22Rv1 (cell line): ENCODE measurements around the gene PCDH12.

Source experiments
- CTCF ChIP-seq: fragments of 450-650 bp; IDR thresholded peaks from 2 replicates; pipeline ENCODE4 v1.5.1; 2017; ENCODE audit warnings: mild to moderate bottlenecking
- ZFX ChIP-seq: fragments of 450-650 bp; IDR thresholded peaks from 2 replicates; pipeline ENCODE4 v1.6.1; 2017; ENCODE audit warnings: antibody characterized with exemption, borderline replicate concordance

DNA sequence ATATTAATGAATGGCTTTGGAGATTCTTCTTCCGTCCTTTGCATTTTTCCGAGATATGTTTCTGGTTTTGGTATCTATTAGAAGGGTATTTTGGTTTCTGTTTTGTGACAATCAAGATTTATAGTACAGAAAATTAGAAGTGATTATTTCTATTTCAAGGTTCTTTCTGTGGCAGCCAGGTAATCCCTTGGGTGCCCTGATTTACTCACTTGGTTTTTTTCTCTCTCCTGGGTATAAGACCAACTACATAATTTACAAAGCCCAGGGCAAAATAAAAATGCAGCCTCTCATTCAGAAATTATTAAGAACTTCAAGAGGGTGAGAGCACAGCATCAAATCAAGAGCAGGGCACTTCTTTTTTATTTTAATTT lies 8.9 kb upstream of the PCDH12 start:
- no peak for TF ChIP-seq CTCF
- no peak for TF ChIP-seq ZFX
